ENCODE measurements around the gene PSIP1.

DNA sequence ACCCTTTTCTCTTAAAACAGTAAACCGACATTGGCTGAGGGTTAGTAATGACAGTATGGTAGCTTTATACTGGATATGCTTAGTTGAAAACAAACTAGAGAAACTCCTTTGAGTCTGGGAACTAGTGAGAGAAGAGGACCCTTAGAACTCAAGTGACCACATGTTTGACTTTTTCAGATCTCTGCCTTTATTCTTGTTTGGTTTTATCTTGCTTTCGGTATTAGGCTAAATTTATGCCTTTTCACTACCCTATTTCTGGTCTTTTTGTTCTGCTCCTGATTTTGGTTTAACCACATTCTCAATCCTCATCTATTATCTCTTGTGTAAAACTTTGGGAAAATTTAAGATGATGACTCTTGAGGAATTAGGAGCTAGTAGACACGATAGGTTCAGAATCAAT is 77.1 kb downstream of the PSIP1 start:
- TF ChIP-seq CTCF (IDR thresholded peaks at IDR 0.05; ENCODE audit: low read length) (no peak), EZH2 (IDR thresholded peaks at IDR 0.05; ENCODE audit: borderline replicate concordance, low read length) (no peak)

All from OCI-LY1 (cell line).